MM.1S (cell line): ENCODE data around the gene TOGARAM2.

Experiments
- CTCF ChIP-seq: fragments of 300-600 bp; sonication (generic); IDR thresholded peaks from 2 replicates; pipeline ENCODE4 v1.5.1; 2016; ENCODE audit warnings: antibody characterized with exemption, low read length, mixed read lengths
- EZH2 ChIP-seq: fragments of 300-600 bp; sonication (generic); optimal IDR thresholded peaks from 2 replicates; pipeline ENCODE3; 2017; ENCODE audit warnings: low read depth, mild to moderate bottlenecking, antibody characterized with exemption, low read length, mixed read lengths

- TF ChIP-seq CTCF: no peak
- TF ChIP-seq EZH2: no peak
Measured at GRCh38 chr2:29001806-29002205, 20.7 kb downstream of the TOGARAM2 start.
